Lower lobe of right lung (tissue), 2 donors: ENCODE data around the gene EARS2. TPM values are rescaled to one million over a fixed set of nuclear protein-coding genes. Genes with fewer than 3 reads are reported as not detected.
A peak's percentile ranks its signal among the peaks of the same experiment; 100 is the strongest.

Experiments
- ATAC-seq, 2 donors: fragments of 200-7000 bp; cut with Tn5 transposase; one replicate each; pipeline ENCODE4 v1.9.1; 2020 to 2022; ENCODE audit warnings: mild to moderate bottlenecking in 2 of 2, moderate library complexity in 2 of 2
- DNase-seq: peaks from one replicate; pipeline ENCODE4 v3.0.0-alpha.2; 2020
- H3K27ac ChIP-seq: fragments of 200-600 bp; one replicate; pipeline ENCODE4 v1.8.0; 2022
- H3K27me3 ChIP-seq: fragments of 200-600 bp; one replicate; pipeline ENCODE4 v1.8.0; 2022; ENCODE audit warnings: low read depth
- H3K36me3 ChIP-seq: fragments of 200-600 bp; one replicate; pipeline ENCODE4 v1.8.0; 2022; ENCODE audit warnings: mild to moderate bottlenecking
- H3K4me1 ChIP-seq: fragments of 200-600 bp; one replicate; pipeline ENCODE4 v1.8.0; 2022
- H3K4me3 ChIP-seq: fragments of 200-600 bp; one replicate; pipeline ENCODE4 v1.8.0; 2022; ENCODE audit warnings: mild to moderate bottlenecking
- H3K9me3 ChIP-seq: fragments of 200-600 bp; one replicate; pipeline ENCODE4 v1.8.0; 2022
- intact Hi-C: fragments of 100-400 bp; cut with DNase I; formaldehyde crosslinking; loops from one replicate; pipeline ENCODE4 v1.11.0; 2022
- total RNA-seq: library from RNA; stranded (reverse); fragmentation: NEBNext Ultra II Directional; extraction: Animal tissue kit (Norgen Biotek cat#: 25700); gene quantifications from one replicate; pipeline ENCODE4 v1.2.1, GENCODE V29; 2021
- TF ChIP-seq, protein P1 (sequence below): fragments of 200-600 bp; IDR thresholded peaks from one replicate; pipeline ENCODE4 v1.8.0; 2022; ENCODE audit warnings: antibody characterized with exemption, mild to moderate bottlenecking
- donor health status: DM: no; HTN: yes; CAD: no; lungs with severe emphysema.

Gene EARS2
- total RNA-seq, 1 donor from 2014 or later: 19.5 TPM

- no peaks in the 10 kb centered on the region for H3K9me3 ChIP-seq
- intact Hi-C loops: no loop called here
- no peaks in the 10 kb centered on the region for H3K36me3 ChIP-seq
- TF ChIP-seq, protein P1, sequence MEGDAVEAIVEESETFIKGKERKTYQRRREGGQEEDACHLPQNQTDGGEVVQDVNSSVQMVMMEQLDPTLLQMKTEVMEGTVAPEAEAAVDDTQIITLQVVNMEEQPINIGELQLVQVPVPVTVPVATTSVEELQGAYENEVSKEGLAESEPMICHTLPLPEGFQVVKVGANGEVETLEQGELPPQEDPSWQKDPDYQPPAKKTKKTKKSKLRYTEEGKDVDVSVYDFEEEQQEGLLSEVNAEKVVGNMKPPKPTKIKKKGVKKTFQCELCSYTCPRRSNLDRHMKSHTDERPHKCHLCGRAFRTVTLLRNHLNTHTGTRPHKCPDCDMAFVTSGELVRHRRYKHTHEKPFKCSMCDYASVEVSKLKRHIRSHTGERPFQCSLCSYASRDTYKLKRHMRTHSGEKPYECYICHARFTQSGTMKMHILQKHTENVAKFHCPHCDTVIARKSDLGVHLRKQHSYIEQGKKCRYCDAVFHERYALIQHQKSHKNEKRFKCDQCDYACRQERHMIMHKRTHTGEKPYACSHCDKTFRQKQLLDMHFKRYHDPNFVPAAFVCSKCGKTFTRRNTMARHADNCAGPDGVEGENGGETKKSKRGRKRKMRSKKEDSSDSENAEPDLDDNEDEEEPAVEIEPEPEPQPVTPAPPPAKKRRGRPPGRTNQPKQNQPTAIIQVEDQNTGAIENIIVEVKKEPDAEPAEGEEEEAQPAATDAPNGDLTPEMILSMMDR: no peak
- H3K27ac ChIP-seq: peak overlapping the region; percentile 63
- ATAC-seq (peak; percentile 45 to 66), DNase-seq (peak; percentile 53)
- H3K27me3 ChIP-seq: no peaks in the 10 kb centered on the region
- no peak overlapping the region for H3K4me3 ChIP-seq
- H3K4me1 ChIP-seq: peaks cover 95% of the 10 kb centered on the region
Measured at GRCh38 chr16:23504076-23504452, 53.1 kb downstream of the EARS2 start.

- H3K36me3 ChIP-seq: no peaks in the 10 kb centered on the region
- no peak overlapping the region for H3K4me3 ChIP-seq
- no peaks in the 10 kb centered on the region for H3K27me3 ChIP-seq
- H3K9me3 ChIP-seq: no peaks in the 10 kb centered on the region
- TF ChIP-seq, protein P1: no peak
- no peak overlapping the region for H3K27ac ChIP-seq
- intact Hi-C loops: no loop called here
- H3K4me1 ChIP-seq: peaks cover 94% of the 10 kb centered on the region
- ATAC-seq (no peak), DNase-seq (no peak)
Measured at GRCh38 chr16:23502466-23502865, 54.7 kb downstream of the EARS2 start.

DNA sequence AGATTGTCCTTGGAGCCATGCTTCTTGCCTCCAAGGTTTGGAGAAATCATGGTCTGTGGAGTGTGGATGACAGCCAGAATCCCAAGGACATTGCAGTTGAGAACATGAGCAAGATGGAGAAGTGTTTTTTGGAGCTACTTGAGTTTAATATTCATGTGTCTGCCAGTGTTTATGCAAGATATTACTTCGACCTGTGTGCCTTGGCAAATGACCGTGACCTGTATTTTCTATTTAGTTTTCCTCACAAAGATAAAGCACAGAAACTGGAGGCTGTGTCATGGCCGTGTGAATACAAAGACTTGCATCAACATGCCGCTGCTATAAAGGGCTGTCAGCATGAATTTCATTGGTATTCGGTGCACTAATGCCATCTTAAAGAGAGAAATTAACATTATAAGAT lies 55.9 kb downstream of the EARS2 start:
- no peak overlapping the region for H3K27ac ChIP-seq
- no peaks in the 10 kb centered on the region for H3K9me3 ChIP-seq
- H3K36me3 ChIP-seq: peaks cover 2% of the 10 kb centered on the region
- no peak for ATAC-seq
- no peak for DNase-seq
- H3K4me3 ChIP-seq: no peak overlapping the region
- H3K27me3 ChIP-seq: no peaks in the 10 kb centered on the region
- TF ChIP-seq, protein P1: no peak
- peaks cover 93% of the 10 kb centered on the region for H3K4me1 ChIP-seq
- intact Hi-C loops: no loop called here

- no peak for ATAC-seq
- intact Hi-C loops: no loop called here
Measured at GRCh38 chr16:23500862-23501225, 56.3 kb downstream of the EARS2 start.

DNA sequence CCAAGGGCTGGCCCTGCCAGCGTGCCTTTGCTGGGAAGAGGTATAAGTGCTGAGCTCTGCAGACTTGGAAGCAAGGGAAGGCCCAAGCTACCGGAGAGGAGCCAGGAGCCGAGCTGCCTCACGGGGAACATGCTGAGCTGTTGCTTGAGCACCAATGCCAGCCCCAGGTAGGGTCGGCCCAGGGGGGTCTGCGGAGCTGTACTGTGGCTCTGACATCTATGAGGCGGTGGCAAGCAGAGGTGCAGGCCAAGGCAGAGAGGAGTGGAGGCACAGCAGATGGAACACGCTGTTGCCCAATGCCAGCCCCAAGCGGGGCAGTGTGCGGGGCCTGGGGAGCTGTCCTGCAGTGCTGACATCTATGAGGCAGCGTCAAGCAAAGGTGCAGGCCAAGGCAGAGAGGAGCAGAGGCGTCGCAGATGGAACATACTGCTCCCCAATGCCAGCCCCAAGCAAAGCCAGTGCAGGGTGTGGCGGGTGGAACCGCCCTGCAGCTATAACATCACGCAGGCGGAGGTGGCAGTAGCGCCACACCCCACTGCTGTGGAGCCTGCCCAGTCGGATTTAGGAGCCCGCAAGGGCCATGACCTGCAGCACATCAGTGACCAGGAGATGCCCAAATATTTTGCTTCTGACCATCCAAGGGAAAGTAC lies 56.8 kb downstream of the EARS2 start:
- Histone ChIP-seq H3K36me3 (peaks cover 12% of the 10 kb centered on the region), H3K27ac (peak overlapping the region; percentile 46), H3K4me1 (peaks cover 90% of the 10 kb centered on the region), H3K27me3 (no peaks in the 10 kb centered on the region), H3K9me3 (no peaks in the 10 kb centered on the region), H3K4me3 (no peak overlapping the region)
- TF ChIP-seq, protein P1: no peak
- intact Hi-C loops: no loop called here
- peak; percentile 58 for DNase-seq
- ATAC-seq: peak in 1 of 2 donors; percentile 25

More at GRCh38 chr16:23500862-23501225, 56.3 kb downstream of the EARS2 start:
- Histone ChIP-seq H3K27ac (no peak overlapping the region), H3K9me3 (no peaks in the 10 kb centered on the region), H3K27me3 (no peaks in the 10 kb centered on the region), H3K4me1 (peaks cover 93% of the 10 kb centered on the region), H3K4me3 (no peak overlapping the region), H3K36me3 (peaks cover 7% of the 10 kb centered on the region)
- TF ChIP-seq, protein P1: no peak
- DNase-seq: no peak
